Adrenal gland (tissue), 5 donors: ENCODE results near the gene NOC2L.

ENCODE experiments used
- POLR2A ChIP-seq, 2 donors: fragments of 450-650 bp; IDR thresholded peaks; one replicate each; pipeline ENCODE4 v1.6.1; 2017; ENCODE audit warnings: antibody characterized with exemption in 2 of 2, mild to moderate bottlenecking in 2 of 2, moderate library complexity in 1 of 2
- TF ChIP-seq, protein P1 (sequence below), 6 experiments: fragments of 450-650 bp in 4 of 6; fragments of 200-600 bp in 2 of 6; sonication (generic) in 1 of 6; IDR thresholded peaks; 1 replicate in 5 of 6; 2 replicates in 1 of 6; pipeline versions ENCODE4 v1.5.1 to v1.8.0; 2016 to 2021; ENCODE audit warnings: antibody characterized with exemption in 6 of 6, mild to moderate bottlenecking in 2 of 6, moderate library complexity in 1 of 6
- donor health status: DM: no; HTN: no; CAD: no.

DNA sequence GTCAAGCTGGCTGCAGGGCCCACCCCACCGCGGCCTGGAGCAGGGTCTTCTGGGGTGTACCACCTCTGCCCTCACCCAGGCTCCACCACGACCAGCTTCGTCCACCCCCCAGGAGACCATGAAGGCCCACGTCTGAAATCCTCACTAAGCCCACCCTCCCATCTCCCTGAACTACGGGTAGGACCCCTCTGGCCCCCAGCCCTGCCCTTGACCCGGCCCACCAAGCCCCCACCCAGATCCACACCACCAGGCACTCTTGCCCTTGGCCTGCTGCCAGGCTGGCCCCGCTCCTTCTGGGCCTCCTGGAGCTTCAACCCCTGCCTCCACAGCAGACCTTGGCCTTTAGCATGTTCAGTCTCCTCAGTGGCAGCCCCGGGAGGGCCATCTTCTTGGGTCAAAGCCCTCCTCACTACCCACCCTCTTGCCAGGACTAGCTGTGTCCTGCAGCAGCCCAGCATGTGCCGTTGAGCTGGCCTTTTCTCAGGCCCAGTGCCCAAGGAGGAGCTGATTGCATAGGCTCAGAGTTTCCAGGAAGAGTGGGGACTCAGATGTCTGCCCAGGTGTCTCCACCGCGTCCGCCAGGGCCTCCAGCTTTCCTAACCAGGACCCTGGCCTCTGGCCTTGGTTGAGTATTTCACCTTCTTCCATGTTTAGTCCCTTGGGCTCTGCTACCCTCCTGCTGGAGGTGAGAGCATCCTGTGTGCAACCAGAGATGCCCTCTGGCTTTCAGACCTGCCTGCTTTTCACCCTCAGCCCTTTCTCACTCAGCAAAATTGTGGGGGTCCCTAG lies 53.1 kb downstream of the NOC2L start:
- TF ChIP-seq, protein P1, sequence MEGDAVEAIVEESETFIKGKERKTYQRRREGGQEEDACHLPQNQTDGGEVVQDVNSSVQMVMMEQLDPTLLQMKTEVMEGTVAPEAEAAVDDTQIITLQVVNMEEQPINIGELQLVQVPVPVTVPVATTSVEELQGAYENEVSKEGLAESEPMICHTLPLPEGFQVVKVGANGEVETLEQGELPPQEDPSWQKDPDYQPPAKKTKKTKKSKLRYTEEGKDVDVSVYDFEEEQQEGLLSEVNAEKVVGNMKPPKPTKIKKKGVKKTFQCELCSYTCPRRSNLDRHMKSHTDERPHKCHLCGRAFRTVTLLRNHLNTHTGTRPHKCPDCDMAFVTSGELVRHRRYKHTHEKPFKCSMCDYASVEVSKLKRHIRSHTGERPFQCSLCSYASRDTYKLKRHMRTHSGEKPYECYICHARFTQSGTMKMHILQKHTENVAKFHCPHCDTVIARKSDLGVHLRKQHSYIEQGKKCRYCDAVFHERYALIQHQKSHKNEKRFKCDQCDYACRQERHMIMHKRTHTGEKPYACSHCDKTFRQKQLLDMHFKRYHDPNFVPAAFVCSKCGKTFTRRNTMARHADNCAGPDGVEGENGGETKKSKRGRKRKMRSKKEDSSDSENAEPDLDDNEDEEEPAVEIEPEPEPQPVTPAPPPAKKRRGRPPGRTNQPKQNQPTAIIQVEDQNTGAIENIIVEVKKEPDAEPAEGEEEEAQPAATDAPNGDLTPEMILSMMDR (IDR thresholded peaks at IDR 0.05), result no peak
- TF ChIP-seq POLR2A (IDR thresholded peaks at IDR 0.05), result no peak
